Body of pancreas (tissue), 4 donors: ENCODE data around the gene LOC101059915.

Experiments used
- POLR2A ChIP-seq, 3 donors: fragments of 450-650 bp; IDR thresholded peaks; one replicate each; pipeline ENCODE4 v1.6.1; 2016; ENCODE audit warnings: antibody characterized with exemption in 3 of 3, mild to moderate bottlenecking in 2 of 3
- TF ChIP-seq, protein P1 (sequence below), 7 experiments: fragments of 450-650 bp in 4 of 7; fragments of 200-600 bp in 3 of 7; sonication (generic) in 3 of 7; IDR thresholded peaks; one replicate each; pipeline ENCODE4 v1.5.1; 2016 to 2019; ENCODE audit warnings: antibody characterized with exemption in 7 of 7

DNA sequence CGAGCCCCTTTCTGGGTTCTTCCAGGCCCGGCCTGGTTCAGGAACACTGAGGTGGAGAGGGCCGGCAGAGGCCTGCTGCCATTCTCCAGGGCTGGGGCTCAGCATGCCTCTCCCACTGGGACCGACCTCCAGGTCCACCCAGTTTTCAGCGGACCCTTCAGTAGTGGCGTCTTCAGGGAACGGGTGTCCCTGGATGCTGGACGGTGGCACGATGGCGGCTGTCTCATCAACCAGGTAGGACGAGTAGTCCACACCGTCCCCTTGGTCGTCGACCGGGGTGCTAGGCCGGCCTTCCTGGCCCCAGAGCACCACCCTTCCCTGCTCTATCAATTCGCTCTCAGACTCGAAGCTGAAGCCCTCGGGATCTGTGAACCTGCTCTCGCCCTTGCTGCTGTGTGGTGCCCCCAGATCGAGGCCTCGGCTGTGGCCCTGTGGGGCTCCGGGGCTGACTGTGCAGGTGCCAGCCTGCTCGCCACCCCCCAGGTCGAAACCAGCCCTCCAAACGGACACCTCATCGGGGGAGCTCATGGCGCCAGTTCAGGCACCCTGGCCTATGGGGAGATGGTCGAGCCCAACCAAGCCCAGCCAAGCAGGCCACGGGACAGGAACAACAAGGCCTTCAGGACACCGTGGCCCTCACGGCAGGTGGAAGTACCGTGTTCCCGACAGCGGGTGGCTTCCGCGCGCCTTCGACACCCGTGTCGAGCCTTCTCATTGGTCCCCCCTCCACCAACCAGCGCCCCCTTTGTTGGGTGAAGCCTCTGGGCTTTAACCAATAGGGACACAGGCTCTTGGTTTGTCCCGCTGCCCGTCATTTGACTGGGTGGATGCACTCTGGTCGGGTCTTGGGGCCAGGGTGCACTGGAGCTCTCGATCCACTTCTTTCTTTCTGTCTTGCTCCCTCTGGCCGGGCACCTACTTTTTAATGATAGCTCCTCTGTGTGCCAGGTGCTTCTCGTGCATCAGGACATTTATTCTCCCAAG, 814 bp upstream of the LOC101059915 start:
- TF ChIP-seq, protein P1, sequence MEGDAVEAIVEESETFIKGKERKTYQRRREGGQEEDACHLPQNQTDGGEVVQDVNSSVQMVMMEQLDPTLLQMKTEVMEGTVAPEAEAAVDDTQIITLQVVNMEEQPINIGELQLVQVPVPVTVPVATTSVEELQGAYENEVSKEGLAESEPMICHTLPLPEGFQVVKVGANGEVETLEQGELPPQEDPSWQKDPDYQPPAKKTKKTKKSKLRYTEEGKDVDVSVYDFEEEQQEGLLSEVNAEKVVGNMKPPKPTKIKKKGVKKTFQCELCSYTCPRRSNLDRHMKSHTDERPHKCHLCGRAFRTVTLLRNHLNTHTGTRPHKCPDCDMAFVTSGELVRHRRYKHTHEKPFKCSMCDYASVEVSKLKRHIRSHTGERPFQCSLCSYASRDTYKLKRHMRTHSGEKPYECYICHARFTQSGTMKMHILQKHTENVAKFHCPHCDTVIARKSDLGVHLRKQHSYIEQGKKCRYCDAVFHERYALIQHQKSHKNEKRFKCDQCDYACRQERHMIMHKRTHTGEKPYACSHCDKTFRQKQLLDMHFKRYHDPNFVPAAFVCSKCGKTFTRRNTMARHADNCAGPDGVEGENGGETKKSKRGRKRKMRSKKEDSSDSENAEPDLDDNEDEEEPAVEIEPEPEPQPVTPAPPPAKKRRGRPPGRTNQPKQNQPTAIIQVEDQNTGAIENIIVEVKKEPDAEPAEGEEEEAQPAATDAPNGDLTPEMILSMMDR (IDR thresholded peaks at IDR 0.05): no peak
- no peak for TF ChIP-seq POLR2A (IDR thresholded peaks at IDR 0.05)
